OCI-LY1 (cell line): Measurements from ENCODE around the gene JUN.
A peak's percentile ranks its signal among the peaks of the same experiment; 100 is the strongest.

Source experiments
- H2AFZ ChIP-seq: fragments of 200-600 bp; sonication (generic), shearing (Covaris generic); 2 replicates; pipeline ENCODE4 v1.6.0; 2014; ENCODE audit warnings: antibody characterized with exemption, mild to moderate bottlenecking, low read length
- H3F3A ChIP-seq: fragments of 200-600 bp; sonication (generic), shearing (Covaris generic); 2 replicates; pipeline ENCODE4 v1.6.0; 2014; ENCODE audit warnings: mild to moderate bottlenecking, antibody characterized with exemption, low read length, moderate library complexity; ENCODE audit not compliant: insufficient read depth
- H3K27ac ChIP-seq: fragments of 200-600 bp; sonication (generic); 2 replicates; pipeline ENCODE4 v1.5.1; 2014; ENCODE audit warnings: low read length, mixed run types, mild to moderate bottlenecking, low read depth; ENCODE audit not compliant: poor library complexity, severe bottlenecking
- H3K27me3 ChIP-seq: fragments of 200-600 bp; sonication (generic); 2 replicates; pipeline ENCODE4 v1.6.0; 2014; ENCODE audit warnings: antibody characterized with exemption, mild to moderate bottlenecking, low read length, moderate library complexity; ENCODE audit not compliant: insufficient read depth
- H3K36me3 ChIP-seq: fragments of 200-600 bp; sonication (generic); 2 replicates; pipeline ENCODE4 v1.6.1; 2014; ENCODE audit warnings: mild to moderate bottlenecking, antibody characterized with exemption, low read length, moderate library complexity, mixed read lengths; ENCODE audit not compliant: insufficient read depth
- H3K4me1 ChIP-seq: fragments of 200-600 bp; sonication (generic); 2 replicates; pipeline ENCODE4 v1.5.1; 2014; ENCODE audit warnings: mild to moderate bottlenecking, low read length, moderate library complexity; ENCODE audit not compliant: insufficient read depth, severe bottlenecking
- H3K4me2 ChIP-seq: fragments of 200-600 bp; sonication (generic), shearing (Covaris generic); 2 replicates; pipeline ENCODE4 v1.6.1; 2014; ENCODE audit warnings: low read length
- H3K4me3 ChIP-seq: fragments of 200-600 bp; sonication (generic); 2 replicates; pipeline ENCODE4 v1.5.1; 2014; ENCODE audit warnings: low read length, low read depth, mild to moderate bottlenecking, mixed read lengths; ENCODE audit not compliant: poor library complexity, severe bottlenecking
- H3K79me2 ChIP-seq: fragments of 200-600 bp; shearing (Covaris generic); 2 replicates; pipeline ENCODE4 v1.6.1; 2016; ENCODE audit warnings: mixed run types, low read length, mixed read lengths; ENCODE audit not compliant: insufficient read depth
- H3K9ac ChIP-seq: fragments of 200-600 bp; sonication (generic), shearing (Covaris generic); 2 replicates; pipeline ENCODE4 v1.6.1; 2014; ENCODE audit warnings: mild to moderate bottlenecking, low read length, mixed read lengths
- H3K9me2 ChIP-seq: fragments of 200-600 bp; sonication (generic), shearing (Covaris generic); 2 replicates; pipeline ENCODE4 v1.6.1; 2014; ENCODE audit warnings: low read depth, mild to moderate bottlenecking, low read length, mixed read lengths
- H3K9me3 ChIP-seq: fragments of 200-600 bp; shearing (Covaris generic); 2 replicates; pipeline ENCODE4 v1.6.1; 2014; ENCODE audit warnings: low read length, mixed read lengths
- H4K20me1 ChIP-seq: fragments of 200-600 bp; sonication (generic), shearing (Covaris generic); 2 replicates; pipeline ENCODE4 v1.6.0; 2016; ENCODE audit warnings: mild to moderate bottlenecking, low read length; ENCODE audit not compliant: insufficient read depth
- EZH2 ChIP-seq: fragments of 200-600 bp; sonication (generic), shearing (Covaris generic); IDR thresholded peaks from 2 replicates; pipeline ENCODE4 v1.8.0; 2017; ENCODE audit warnings: borderline replicate concordance, mixed run types, mild to moderate bottlenecking, antibody characterized with exemption, low read length, moderate library complexity, mixed read lengths
- TF ChIP-seq, protein P1 (sequence below): fragments of 200-600 bp; sonication (generic), shearing (Covaris generic); IDR thresholded peaks from 2 replicates; pipeline ENCODE4 v1.5.1; 2017; ENCODE audit warnings: mild to moderate bottlenecking, antibody characterized with exemption, low read length, moderate library complexity, mixed read lengths

Gene JUN

DNA sequence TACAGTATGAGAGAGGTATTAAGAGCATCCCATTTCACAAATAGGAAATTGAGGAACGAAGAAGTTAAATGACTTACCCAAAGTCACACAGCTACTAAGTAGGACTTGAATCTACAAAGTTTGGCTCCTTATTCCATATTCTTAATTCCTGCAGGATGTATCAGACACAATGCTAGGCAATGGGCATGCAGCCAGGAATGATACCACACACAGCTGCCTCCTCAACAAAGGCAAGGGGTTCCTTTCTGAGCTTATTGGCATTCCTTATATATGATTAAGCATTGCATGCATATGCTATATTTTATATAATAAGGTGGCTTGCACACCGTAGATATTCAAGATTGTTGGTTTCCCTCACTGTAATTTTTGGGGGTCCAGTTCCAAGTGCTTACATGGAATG, 34.2 kb upstream of the JUN start:
- Histone ChIP-seq H3K4me2 (no peak overlapping the region), H2AFZ (no peak overlapping the region), H3K27me3 (no peaks in the 10 kb centered on the region), H3K36me3 (no peaks in the 10 kb centered on the region), H3K79me2 (no peaks in the 10 kb centered on the region), H3K27ac (no peak overlapping the region), H3F3A (no peaks in the 10 kb centered on the region), H3K9me3 (no peaks in the 10 kb centered on the region), H3K4me1 (peaks cover 19% of the 10 kb centered on the region), H3K9ac (no peak overlapping the region), H4K20me1 (no peaks in the 10 kb centered on the region), H3K4me3 (no peak overlapping the region), H3K9me2 (no peaks in the 10 kb centered on the region)
- TF ChIP-seq, protein P1, sequence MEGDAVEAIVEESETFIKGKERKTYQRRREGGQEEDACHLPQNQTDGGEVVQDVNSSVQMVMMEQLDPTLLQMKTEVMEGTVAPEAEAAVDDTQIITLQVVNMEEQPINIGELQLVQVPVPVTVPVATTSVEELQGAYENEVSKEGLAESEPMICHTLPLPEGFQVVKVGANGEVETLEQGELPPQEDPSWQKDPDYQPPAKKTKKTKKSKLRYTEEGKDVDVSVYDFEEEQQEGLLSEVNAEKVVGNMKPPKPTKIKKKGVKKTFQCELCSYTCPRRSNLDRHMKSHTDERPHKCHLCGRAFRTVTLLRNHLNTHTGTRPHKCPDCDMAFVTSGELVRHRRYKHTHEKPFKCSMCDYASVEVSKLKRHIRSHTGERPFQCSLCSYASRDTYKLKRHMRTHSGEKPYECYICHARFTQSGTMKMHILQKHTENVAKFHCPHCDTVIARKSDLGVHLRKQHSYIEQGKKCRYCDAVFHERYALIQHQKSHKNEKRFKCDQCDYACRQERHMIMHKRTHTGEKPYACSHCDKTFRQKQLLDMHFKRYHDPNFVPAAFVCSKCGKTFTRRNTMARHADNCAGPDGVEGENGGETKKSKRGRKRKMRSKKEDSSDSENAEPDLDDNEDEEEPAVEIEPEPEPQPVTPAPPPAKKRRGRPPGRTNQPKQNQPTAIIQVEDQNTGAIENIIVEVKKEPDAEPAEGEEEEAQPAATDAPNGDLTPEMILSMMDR: no peak
- TF ChIP-seq EZH2: no peak

DNA sequence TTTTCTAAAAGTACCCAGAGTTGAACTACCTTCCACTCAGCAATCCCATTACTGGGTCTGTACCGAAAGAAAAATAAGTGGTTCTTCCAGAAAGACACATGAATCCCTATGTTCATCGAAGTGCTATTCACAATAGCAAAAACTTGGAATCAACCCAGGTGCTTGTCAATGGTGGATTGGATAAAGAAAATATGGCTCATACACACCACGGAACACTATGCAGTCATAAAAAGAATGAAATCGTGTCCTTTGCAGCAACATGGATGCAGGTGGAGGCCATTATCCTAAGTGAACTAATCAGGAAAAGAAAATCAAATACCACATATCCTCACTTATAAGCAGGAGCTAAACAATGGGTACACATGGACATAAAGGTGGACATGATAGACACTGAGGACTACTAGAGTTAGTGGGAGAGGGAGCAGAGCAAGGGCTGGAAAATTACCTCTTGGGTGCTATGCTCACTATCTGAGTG, 32.9 kb upstream of the JUN start:
- Histone ChIP-seq H3K36me3 (no peaks in the 10 kb centered on the region), H3K27ac (peak overlapping the region; percentile 20), H3K27me3 (no peaks in the 10 kb centered on the region; the same call in 1 of the 2 replicates), H4K20me1 (no peaks in the 10 kb centered on the region), H3F3A (no peaks in the 10 kb centered on the region), H3K79me2 (no peaks in the 10 kb centered on the region), H2AFZ (peak overlapping the region; percentile 51), H3K4me2 (peak overlapping the region; percentile 93), H3K4me3 (peak overlapping the region; percentile 70), H3K9ac (peak overlapping the region; percentile 72; the same call in 1 of the 2 replicates), H3K9me3 (no peaks in the 10 kb centered on the region), H3K4me1 (peaks cover 19% of the 10 kb centered on the region), H3K9me2 (no peaks in the 10 kb centered on the region)
- TF ChIP-seq EZH2: no peak

DNA sequence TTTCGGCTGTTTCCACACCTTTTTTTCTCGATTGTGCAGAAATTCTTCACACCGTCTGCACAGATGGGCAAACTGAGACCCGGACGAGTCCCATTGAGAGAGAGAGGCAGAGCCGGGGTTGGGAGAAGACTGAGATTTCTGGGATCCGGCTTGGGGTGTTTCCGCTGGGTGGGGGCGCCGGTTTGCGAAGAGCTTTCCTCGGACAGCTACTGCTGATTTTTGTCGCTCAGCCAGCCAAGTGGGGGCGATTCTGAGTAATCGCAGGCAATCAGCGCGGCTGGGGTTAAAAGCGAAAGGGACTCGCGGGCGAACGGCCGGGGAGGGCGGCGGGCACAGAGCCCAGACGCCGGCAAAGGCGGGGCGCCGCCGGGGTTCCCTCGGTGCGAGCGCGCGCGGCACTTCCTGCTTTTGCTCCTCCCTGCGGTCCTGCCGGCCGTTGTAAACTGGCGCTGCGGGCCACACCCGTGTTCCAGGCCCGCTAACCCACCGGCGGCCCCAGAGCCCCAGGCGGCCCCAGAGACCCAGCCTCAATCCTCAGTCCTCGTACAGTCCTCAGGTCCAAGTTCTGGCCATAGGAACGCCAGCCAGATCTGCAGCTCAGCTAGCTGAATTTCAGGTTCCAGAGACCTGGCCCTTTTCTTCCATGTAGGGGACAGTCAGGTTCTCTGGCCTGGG, 32.4 kb upstream of the JUN start:
- Histone ChIP-seq H3K9me3 (no peaks in the 10 kb centered on the region), H3K27me3 (no peaks in the 10 kb centered on the region; the same call in 1 of the 2 replicates), H3K79me2 (no peaks in the 10 kb centered on the region), H3K4me3 (peak overlapping the region; percentile 70), H4K20me1 (no peaks in the 10 kb centered on the region), H3K4me1 (peaks cover 19% of the 10 kb centered on the region), H3K9me2 (no peaks in the 10 kb centered on the region), H3K4me2 (peak overlapping the region; percentile 93), H2AFZ (peak overlapping the region; percentile 67), H3K9ac (peak overlapping the region; percentile 72), H3K36me3 (no peaks in the 10 kb centered on the region), H3K27ac (peak overlapping the region; percentile 39), H3F3A (no peaks in the 10 kb centered on the region)
- TF ChIP-seq, protein P1: peak; percentile 24
- no peak for TF ChIP-seq EZH2

DNA sequence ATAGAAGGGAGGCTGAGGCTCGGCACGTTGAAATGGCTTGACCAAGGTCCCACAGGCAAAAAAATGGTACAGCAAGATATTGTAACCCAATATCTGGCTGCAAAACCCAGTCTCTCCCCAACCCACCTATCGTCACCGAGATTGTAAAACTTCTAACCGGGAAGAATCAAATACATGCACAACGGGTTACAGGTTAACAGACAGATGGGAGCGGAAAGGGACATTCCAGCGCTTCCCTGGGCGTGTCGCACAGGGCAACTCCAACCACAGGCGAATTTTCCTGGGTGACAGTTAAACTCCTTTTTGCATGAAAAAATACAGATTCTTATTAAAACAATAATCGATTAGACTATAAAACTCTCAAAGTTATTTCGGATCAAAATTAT, 31.8 kb upstream of the JUN start:
- H3K27ac ChIP-seq: peak overlapping the region; percentile 39

More for the DNA sequence above, 31.8 kb upstream of the JUN start:
- Histone ChIP-seq H3K27me3 (no peaks in the 10 kb centered on the region; the same call in 1 of the 2 replicates), H3K9me3 (no peaks in the 10 kb centered on the region), H3K36me3 (no peaks in the 10 kb centered on the region), H3K4me3 (peak overlapping the region; percentile 70), H3K79me2 (no peaks in the 10 kb centered on the region), H4K20me1 (no peaks in the 10 kb centered on the region), H3K9me2 (no peaks in the 10 kb centered on the region), H2AFZ (peak overlapping the region; percentile 67), H3F3A (no peaks in the 10 kb centered on the region), H3K9ac (peak overlapping the region; percentile 72), H3K4me1 (peaks cover 19% of the 10 kb centered on the region), H3K4me2 (peak overlapping the region; percentile 93)
- TF ChIP-seq, protein P1: no peak
- no peak for TF ChIP-seq EZH2
